Right forelimb (tissue), 1 donor: ENCODE results near the gene ALDH1A2.
"Not testable (repeated sequence)": the region's sequence is repeated elsewhere in the genome, so short reads cannot be mapped to it uniquely, and the experiment has no call there.

Experiments used
- DNase-seq: peaks from one replicate; pipeline ENCODE4 v3.0.0-alpha.2; 2018

The ALDH1A2 gene

GRCh38 chr15:58039079-58040035 lies 26.2 kb downstream of the ALDH1A2 start:
- DNase-seq = no peak

- DNase-seq = no peak
These were observed 27.0 kb downstream of the ALDH1A2 start for GRCh38 chr15:58038426-58039078.

- no peak for DNase-seq
These were observed 27.7 kb downstream of the ALDH1A2 start for GRCh38 chr15:58037723-58038301.

GRCh38 chr15:58036579-58036978 lies 28.9 kb downstream of the ALDH1A2 start:
- no peak for DNase-seq

GRCh38 chr15:58028392-58028791 lies 37.1 kb downstream of the ALDH1A2 start:
- not testable (repeated sequence) for DNase-seq

GRCh38 chr15:58026552-58026951 lies 39.0 kb downstream of the ALDH1A2 start:
- DNase-seq = no peak

- DNase-seq = no peak
These were observed 39.5 kb downstream of the ALDH1A2 start for GRCh38 chr15:58026051-58026450.

- no peak for DNase-seq
These were observed 43.9 kb downstream of the ALDH1A2 start for GRCh38 chr15:58021332-58022230.

- no peak for DNase-seq
These were observed 45.8 kb downstream of the ALDH1A2 start for GRCh38 chr15:58019503-58020376.

- DNase-seq = no peak
These were observed 47.6 kb downstream of the ALDH1A2 start for GRCh38 chr15:58017869-58018268.

- DNase-seq = no peak
These were observed 48.8 kb downstream of the ALDH1A2 start for GRCh38 chr15:58016581-58017175.

- no peak for DNase-seq
These were observed 49.9 kb downstream of the ALDH1A2 start for GRCh38 chr15:58015565-58015964.

GRCh38 chr15:58014470-58014869 lies 51.0 kb downstream of the ALDH1A2 start:
- DNase-seq = no peak

- no peak for DNase-seq
These were observed 51.5 kb downstream of the ALDH1A2 start for GRCh38 chr15:58014040-58014439.

- no peak for DNase-seq
These were observed 54.5 kb downstream of the ALDH1A2 start for GRCh38 chr15:58010983-58011382.

- DNase-seq = no peak
These were observed 61.7 kb downstream of the ALDH1A2 start for GRCh38 chr15:58003810-58004209.

GRCh38 chr15:58002338-58003126 lies 63.0 kb downstream of the ALDH1A2 start:
- DNase-seq = no peak

GRCh38 chr15:57999699-58000098 lies 65.8 kb downstream of the ALDH1A2 start:
- DNase-seq = not testable (repeated sequence)

- DNase-seq = no peak
These were observed 69.0 kb downstream of the ALDH1A2 start for GRCh38 chr15:57996561-57996960.
